Activated CD4-positive, alpha-beta T cell treated with anti-CD3 and anti-CD28 coated beads, Interleukin-2, Interleukin-4, amounts not matched to agents 100 ng/mL and 50 ng/mL, durations not matched to agents 16 hours and 8 hours (primary cell): ENCODE measurements around the gene ANO2.
A peak's percentile ranks its signal among the peaks of the same experiment; 100 is the strongest.
"Not testable (repeated sequence)": the region's sequence is repeated elsewhere in the genome, so short reads cannot be mapped to it uniquely, and the experiment has no call there.

ENCODE experiments used
- DNase-seq: peaks from one replicate; pipeline ENCODE4 v3.0.0-alpha.2; 2020; ENCODE audit warnings: low spot score

ANO2 gene

DNA sequence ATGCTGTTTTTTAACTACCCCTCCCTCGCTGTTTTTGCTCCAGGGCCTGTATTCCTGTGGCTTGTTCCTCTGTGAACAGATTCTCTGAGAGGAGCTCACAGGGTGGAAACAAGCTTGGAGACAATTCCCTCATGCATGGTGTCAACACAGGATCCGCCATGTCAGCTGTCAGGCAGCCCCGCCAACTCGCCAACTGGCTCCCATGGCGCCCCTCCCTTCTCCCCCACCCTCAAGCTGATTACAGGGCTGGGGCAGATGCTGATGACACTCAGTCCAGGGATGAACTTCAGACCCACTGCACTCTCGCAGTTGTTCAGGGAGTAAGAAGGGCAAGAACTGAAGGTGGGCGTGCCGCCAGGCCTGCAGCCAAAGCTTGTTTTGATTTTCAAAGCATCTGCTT lies 283.2 kb downstream of the ANO2 start:
- DNase-seq, result no peak

DNA sequence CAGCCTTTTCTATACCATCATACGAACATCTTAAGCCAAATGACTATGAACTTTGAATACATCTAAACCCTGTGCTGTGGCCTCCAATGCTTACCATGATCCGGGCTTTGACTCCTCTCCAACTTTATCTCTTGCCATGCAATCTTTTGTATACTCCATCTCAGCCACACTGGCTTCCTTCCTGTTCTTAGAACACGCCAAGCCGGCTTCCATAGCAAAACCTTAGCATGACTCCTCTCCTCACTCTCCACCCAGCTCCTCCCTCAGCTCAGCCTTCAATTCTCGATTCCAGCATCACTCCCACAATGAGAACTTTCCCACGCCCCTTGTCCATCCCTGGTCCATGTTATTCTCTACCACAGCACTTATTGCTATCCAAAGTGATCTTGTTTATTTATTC lies 284.8 kb downstream of the ANO2 start:
- DNase-seq, result no peak

DNA sequence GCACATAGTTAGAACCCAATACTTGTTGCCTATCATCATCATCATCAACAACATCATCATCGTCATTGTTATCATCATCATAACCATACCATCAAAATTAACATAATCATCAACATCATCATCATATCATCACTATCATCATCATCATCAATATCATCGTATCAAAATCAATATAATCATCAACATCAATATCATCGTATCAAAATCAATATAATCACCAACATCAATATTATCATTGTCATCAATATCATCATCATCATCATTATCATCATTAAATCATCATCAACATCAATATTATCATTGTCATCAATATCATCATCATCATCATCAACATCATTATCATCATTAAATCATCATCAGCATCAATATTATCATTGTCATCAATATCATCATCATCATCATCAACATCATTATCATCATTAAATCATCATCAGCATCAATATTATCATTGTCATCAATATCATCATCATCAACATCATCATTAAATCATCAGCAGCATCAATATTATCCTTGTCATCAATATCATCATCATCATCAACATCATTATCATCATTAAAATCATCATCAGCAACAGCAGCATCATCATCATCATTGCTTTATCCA lies 286.6 kb downstream of the ANO2 start:
- not testable (repeated sequence) for DNase-seq

DNA sequence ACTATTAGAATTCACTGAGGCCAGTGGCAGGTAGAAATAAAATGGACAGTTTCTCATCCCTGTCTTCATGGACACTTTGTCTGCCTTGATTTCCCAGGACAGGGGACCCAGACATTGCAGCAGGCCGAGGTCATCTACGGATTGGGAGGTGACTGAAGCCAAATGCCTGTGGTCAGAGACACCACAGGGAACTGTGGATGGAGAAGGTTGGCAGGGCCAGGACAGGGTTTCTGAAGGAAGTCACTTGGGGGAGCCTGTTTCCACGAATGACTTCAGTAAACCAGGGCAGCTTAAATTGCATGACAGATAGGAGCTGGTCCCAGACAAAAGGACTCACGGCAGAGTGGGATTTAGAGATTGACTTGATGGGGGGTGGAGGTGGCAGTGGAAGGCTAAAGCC lies 288.2 kb downstream of the ANO2 start:
- no peak for DNase-seq

DNA sequence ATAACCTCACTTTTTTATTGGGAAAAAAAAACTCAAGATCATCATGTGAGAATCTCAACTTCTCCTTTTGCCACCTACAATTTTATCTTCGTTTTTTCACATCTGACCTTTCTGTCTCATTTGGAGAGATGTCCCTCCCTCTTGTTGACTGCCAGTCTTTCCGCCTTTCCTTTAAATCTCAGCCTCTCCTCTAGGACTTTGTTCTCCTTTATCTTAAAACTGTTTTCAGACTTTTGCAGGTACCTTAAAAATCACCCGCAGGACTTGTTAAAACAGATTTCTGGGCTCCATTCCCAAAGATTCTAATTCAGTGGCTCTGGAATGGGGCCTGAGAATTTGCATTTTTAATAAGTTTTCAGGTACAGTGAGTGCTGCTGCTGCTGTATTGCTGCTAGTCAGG lies 289.9 kb downstream of the ANO2 start:
- no peak for DNase-seq

DNA sequence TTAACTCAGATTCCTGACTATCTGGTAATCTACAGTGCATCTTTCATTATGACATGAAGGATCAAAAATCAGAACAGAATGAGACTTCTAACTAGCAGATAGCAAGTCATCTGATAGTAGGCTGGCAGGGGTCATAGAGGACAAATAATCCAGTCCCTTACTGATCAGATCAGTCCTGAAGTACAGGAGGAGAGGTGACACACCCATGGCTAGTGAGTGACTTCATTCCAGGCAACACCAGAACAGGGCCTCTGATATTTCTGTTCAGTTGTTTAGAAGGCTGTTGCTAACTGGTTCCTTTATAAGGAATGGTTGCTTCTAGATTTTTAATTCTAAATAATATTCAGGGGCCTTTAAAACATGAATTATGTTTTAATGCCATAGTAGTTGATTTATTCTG lies 291.0 kb downstream of the ANO2 start:
- DNase-seq, result no peak

DNA sequence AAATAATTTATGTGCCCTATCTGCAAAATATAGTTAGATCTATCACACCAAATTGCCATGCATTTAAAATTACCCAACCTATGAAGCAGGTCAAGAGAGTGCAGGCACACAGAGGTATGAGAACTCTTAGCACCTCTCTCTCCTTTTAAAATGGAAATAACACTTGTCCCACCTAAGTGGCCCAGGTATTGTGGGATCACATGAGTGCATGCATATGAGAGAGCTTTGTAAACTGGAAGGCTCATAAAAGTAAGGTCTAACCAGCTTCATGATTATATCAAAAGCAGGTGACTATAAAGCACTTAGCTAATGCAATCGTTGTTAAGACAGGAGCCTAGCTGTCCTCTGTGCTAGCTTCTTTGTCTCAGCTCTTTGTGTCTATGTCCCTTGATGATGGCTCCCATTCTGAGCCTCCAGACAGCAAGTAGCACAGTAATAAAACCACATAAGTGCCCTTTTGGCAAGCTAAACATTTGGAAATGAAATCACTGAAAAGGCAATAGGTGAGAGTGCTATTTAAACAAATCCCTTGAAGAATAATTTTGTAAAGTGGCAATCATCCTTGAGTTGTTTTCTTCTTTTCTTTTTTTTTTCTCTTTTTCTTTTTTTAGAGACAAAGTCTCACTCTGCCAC lies 294.1 kb downstream of the ANO2 start:
- DNase-seq, result no peak

DNA sequence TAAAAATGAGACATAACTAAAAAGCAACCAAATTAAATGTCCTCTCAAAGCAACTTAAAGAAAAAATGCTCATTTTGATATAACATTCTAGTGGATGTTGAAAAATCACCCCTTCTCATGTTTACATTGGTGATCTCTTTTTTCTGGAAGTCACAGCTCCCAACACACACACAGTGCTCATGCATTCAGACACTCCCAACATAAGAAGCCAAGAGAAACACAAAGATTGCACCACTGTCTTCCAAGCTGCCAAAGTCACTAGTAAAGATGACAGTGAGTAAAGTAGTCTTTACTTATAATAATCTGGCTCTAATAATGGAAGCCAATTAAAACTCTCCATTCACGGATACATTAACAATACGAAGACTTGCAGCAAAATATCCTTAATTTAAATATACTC lies 294.8 kb downstream of the ANO2 start:
- no peak for DNase-seq

DNA sequence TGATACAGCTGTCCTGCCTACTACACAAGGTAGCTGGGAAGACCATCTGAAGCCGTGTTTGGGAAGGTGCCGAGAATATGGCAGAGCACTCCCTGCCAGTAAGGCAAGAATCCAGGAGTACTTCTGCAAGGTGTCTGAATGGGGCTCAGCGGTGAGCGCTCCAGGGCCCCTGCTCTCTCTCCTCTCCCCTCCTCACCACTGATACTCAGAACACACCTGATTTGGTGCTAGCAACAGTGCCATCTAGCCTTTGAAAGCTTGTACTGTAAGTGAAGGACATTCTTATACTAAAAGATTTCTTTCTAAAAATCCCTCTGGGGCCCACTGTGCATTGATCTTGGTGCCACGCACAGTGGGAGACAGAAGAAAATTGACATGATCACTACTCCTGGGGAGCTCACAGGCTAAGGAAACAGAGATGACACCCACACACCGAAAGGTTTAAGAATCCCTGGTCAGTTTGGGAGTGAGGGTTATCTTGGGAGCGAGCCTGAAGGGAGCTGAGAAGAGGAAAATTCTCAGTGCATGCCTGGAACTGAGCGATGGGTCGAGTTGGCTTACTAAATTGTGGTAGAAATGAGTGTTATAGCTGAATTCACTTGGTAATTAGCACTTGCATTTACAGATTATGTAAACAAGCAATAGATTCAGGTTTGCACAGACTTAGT lies 296.2 kb downstream of the ANO2 start:
- DNase-seq, result peak; percentile 4

DNA sequence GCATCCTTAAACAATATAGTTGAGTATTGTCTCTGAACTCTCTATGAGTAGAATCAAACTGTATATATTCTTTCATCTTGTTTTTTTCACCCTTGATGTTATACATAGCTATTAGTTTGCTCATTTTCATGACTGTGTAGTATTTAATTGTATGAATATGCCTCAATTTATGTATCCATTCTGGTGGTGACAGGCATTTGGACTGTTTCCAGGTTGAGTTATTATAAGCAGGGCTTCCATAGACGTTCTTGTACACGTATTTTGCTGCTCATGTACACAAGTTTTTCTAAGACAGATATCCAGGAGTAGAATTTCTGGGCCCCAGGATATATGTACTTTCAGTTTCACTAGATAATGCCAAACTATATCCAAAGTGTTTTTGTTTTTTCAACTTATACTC lies 301.8 kb downstream of the ANO2 start:
- DNase-seq, result no peak

DNA sequence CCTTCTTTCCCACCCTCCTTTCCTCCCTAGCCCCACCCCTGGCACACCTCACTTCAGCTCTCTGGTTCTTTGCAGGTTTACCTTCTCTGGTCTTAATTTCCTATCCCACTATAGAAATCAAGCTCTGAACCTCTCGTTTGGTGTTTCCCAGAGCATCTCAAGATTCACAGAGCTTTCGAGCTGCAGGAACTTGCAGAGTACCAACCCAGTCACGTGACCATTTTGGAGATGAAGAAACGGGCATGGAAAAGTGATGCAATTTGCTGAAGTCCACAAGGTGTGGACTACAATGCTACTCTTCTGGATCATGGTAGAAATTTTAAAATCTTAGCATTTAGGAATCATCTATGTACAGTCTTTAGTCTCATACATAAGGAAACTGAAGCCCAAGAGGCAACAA lies 307.4 kb downstream of the ANO2 start:
- DNase-seq, result no peak

DNA sequence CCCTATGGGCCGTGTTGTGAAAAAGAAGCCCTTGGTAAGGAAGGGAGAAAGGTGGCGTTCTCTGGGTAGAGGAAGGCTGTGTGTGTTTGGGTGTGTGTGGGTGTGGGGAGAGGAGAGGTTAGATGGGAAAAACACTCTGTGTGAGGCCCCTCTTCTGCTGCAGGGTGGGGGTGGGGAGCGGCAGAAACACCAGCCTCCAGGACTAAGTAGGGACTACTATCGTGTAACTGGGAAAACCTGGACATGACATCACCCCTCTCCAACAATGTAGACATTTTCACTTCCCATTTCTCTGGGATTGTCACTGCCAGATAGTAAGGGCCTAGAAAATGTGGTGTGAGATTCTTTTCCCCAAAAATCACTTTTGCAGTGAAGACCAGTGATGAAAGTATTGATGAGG lies 308.2 kb downstream of the ANO2 start:
- no peak for DNase-seq

DNA sequence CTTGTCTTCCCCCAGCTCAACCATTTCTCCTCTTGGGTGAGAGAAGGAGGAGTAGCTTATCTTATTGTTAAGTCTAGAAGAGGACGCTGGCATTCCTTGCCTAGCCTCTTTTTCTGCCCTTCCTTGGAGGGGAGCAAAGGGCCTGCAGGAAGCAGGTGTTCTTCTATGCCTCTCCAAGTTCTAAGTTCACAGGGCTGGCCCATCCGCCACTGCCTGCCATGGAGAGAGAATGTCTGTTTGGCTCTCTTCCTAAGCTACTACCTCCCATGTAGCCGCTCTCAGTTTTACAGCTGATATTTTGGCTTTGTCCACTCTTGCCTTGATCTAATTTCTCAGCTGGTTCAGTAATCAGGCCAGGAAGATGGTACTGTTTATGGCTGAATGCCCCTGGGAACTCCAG lies 312.0 kb downstream of the ANO2 start:
- no peak for DNase-seq

DNA sequence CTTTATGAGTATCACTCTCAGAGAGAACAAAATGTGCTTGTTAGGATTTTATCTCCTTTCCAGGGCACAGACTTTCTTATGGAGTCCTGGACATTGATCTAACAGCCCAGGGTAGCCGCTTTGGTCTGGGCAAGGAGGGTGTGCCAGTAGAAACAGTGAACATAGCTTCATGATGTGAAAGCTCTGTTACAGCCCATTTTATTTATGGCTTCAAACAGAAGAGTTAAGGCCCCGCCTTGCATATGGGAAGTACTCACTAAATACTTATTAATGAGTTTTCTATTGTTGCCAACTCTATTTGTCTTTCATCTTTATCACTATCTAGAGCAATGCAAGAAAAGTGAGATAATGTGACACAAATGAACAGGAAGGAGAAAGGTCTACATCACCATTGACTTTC lies 312.6 kb downstream of the ANO2 start:
- DNase-seq, result no peak

DNA sequence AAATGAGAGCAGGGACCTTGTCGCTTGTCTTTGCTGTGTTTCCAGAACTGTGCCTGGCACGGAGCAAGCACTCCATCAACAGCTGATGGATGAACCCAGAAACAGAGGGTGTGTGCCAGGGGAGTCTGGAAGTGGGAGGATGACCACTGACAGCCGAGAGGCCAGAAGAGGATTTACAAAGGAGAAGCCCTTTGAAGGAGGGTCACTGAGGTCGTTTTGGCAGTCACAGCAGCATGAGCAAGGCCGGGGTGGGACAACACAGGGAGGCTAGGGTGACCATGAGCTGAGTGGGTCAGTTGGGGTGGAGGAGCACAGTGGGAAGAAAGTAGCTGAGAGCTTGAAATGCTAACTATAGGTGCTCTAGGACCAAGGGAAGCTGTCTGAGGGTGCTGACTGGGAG lies 313.6 kb downstream of the ANO2 start:
- DNase-seq, result no peak

DNA sequence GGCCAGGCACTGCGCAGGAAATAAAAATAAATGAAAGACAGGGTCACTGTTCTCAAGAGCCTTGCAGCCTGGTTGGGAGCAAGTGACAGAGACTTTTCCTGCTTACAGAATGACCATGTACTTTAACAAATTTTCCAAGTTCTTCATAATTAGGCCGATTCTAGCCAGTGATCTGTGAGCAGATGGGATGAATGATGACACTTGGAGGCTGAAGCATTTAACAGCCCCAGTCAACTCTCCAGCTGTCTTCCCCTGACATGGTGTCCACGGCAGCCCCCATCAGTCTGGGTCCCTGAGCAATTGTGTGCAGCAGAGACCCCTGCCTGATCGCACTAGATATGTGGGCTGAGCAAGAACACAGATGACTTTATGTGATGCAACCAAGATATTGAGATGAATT lies 314.3 kb downstream of the ANO2 start:
- DNase-seq, result no peak

DNA sequence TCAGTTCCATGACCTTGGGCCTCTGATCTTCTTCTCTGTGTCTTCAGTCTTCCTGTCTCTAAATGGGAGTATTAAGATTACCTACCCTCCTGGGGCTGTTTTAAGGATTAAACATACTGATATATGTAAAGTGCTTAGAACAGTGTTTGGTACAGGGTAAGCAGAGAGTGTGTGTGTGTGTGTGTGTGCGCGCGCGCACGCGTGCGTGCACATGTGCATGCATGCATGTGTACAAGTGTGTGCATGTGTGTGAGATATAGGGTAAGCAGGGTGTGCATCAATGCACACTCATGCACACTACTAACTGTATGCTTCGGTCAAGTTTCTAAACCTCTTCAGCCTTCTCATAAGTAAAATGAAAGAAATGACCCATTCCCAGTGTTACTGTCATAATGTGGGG lies 316.6 kb downstream of the ANO2 start:
- no peak for DNase-seq

DNA sequence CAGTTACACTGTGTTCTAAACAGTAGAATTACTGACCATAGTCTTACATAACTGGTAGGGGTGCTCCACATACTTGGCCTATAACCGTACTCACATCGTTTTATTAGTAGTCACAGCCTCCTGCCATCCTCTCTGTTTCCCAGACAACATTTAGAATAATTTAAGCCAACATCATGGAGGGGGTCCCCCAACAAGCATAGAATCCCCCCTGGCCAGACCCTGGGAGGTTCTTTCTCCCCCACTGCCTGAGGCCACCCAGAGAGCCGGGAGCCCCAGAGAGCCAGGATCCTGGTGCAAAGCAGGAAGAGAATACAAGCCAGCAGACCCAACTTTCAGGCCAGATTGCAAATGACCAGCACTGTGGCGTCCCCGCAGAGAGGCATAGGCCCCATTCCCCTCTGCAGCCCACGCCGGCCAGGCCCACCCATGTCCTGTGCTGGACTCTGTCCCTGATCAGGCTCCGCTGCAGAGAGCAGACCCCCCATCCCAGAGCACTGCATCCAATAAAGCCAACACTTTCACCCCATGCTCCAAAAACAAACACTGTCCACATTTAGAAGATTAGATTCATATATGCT lies 317.9 kb downstream of the ANO2 start:
- no peak for DNase-seq

DNA sequence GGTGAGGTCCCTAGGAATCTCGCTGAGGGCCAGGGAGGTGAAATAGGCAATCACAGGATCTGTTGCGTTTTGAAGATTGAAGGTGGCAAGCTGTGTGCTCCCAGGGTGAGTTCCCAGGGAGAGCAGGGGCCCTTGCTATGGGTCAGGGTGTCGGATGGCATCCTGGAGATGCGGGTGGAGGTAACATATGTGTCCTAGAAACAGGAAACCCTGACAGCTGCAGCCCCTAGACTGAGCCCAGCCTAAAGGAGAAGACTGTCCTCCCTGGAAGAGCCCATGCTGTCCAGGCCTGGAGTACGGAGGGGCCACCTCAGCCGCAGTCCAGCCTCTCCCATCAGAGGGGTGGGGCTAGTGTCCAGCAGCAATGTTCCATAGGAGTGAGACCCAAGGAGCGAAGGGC lies 318.9 kb downstream of the ANO2 start:
- DNase-seq, result no peak

DNA sequence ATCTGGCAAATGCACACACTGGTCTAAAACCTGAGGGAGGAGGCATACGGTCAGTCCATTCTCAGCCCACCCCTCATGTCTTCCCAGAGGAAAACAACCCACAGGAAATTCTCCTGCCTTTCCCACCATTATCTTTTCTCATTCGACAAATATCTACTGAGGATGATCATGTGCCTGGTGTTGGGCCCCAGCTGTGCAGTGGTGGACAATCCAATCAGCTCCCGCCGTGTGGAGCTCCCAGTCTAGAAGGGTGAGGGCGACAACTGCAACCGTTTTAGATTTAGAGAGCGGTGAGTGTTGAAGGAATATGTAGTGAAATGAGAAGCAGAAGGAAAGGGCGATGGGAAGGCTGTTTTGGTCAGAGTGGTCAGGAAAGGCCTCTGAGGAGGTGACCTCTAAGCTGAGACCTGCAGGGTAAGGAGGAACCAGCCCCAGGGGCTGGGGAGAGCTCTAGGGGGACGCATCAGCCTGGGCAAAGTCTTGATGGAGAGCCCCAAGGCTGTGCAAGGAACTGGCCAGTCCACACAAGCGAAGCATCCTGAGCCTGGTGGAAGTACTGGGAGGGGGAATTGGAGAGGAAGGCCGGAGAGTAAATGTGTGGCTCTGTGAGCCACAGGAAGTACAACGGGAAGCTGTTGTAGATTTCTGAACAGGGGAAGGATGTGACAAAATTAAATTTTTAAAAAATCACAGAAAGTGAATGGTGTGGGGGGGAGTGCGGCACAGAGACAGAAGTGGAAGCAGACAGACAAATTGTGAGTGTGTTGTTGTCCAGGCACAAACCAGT lies 320.4 kb downstream of the ANO2 start:
- DNase-seq, result no peak

DNA sequence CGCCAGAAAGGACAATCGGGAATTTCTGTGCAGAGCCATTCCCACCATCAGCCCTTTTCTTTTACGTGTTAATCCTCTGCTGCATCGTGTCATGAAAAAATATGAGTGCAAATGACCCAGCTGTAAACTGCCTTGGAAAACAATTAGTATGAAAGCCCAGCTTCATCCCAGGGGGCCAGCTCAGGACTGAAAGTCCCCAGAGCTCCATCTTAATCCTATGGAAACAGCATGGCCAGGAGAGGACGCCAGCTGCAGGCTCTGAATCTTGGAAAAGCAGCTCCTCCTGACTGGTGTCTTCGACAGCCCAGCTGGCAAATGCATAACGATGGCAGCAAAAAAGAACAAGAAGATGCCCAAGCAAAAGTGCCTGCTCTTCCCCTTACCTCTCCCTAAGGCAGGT lies 321.6 kb downstream of the ANO2 start:
- no peak for DNase-seq

DNA sequence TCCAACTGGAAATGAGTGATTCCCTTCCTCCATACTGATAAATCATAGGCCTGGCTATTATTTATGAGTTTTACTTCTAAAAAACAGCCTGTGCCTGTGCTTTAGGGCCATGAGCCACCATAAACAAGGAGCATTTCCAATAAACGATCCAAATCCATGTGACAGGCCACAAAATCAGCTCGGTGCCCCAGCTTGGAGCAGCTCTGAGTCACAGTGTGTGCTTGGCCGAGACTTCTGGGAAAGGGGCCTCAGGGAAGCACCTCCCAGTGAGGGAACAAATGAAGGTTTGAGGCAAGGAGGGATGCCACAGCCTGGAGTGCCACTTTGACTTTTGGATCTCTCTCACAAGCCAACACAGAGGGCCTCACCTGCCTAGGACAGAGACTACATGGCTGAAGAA lies 322.8 kb downstream of the ANO2 start:
- no peak for DNase-seq

DNA sequence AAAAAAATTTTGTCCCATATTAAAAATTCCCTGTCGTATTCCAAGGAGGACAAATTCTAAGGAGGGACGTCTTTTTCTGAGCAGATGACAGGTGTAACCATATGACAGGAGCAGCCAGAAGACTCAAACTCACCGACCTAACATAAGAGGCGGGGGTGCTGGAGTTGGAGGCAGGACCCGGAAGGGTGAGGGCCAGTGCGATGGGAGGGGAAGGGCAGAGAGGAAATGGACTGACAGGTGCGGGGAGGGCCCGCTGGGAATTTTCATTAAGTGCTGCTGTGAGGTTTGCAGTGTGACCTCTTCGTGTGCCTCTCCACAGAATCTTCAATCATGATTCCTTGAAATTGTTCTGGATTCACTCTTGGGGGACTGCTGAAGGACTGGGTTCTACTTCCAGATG lies 323.7 kb downstream of the ANO2 start:
- no peak for DNase-seq
